Fibroblast of villous mesenchyme (primary cell): ENCODE data around the gene GRM4. TPM values are rescaled to one million over a fixed set of nuclear protein-coding genes. Genes with fewer than 3 reads are reported as not detected.

Source experiments
- DNase-seq: peaks from one replicate; pipeline ENCODE4 v3.0.0-alpha.2; 2010; ENCODE audit warnings: low read depth
- H3K4me3 ChIP-seq: 2 replicates; pipeline ENCODE4 v1.5.1; 2011; ENCODE audit warnings: low read depth, mild to moderate bottlenecking, low read length
- total RNA-seq: library from RNA; depleted of rRNA; stranded (reverse); fragments of >200 nt; gene quantifications from 2 replicates; pipeline ENCODE4 v1.2.3, GENCODE V29; 2012
- TF ChIP-seq, protein P1 (sequence below): IDR thresholded peaks from 2 replicates; pipeline ENCODE4 v1.5.1; 2012; ENCODE audit warnings: low read depth, mild to moderate bottlenecking, low read length; ENCODE audit not compliant: insufficient read depth

GRM4 gene
- total RNA-seq, 1 donor: under 0.01 TPM

DNA sequence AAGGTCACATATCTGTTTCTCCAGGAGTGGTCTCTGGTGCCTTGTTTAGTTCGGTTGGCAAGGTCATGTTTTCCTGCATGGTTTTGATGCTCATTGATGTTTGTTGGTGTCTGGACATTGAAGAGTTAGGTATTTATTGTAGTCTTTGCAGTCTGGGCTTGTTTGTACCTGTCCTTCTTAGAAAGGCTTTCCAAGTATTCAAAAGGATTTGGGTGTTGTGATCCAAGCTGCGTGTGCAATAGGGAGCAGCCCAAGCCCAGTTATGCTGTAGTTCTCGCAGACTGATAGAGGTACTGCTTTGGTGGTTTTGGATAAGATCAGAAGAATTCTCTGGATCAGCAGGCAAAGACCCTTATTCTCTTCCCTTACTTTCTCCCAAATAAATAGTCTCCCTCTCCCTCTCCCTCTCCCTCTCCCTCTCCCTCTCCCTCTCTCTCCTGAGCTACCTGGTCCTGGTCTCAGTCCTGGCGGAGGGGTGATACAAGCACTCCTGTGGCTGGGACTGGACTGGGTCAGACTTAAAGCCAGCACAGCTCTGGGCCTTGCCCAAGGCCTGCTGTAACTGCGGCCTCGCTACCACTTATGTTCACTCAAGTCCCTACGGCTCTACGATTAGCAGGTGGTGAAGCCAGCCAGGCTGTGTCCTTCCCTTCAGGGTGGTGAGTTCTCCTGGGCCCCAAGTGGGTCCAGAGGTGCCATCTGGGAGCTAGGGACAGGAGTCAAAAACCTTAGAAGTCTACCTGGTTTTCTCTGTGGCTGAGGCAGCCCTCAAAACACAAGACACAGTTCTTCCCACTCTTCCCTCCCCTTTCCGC lies 27.3 kb upstream of the GRM4 start:
- TF ChIP-seq, protein P1, sequence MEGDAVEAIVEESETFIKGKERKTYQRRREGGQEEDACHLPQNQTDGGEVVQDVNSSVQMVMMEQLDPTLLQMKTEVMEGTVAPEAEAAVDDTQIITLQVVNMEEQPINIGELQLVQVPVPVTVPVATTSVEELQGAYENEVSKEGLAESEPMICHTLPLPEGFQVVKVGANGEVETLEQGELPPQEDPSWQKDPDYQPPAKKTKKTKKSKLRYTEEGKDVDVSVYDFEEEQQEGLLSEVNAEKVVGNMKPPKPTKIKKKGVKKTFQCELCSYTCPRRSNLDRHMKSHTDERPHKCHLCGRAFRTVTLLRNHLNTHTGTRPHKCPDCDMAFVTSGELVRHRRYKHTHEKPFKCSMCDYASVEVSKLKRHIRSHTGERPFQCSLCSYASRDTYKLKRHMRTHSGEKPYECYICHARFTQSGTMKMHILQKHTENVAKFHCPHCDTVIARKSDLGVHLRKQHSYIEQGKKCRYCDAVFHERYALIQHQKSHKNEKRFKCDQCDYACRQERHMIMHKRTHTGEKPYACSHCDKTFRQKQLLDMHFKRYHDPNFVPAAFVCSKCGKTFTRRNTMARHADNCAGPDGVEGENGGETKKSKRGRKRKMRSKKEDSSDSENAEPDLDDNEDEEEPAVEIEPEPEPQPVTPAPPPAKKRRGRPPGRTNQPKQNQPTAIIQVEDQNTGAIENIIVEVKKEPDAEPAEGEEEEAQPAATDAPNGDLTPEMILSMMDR: no peak
- DNase-seq: no peak
- no peak overlapping the region for H3K4me3 ChIP-seq

DNA sequence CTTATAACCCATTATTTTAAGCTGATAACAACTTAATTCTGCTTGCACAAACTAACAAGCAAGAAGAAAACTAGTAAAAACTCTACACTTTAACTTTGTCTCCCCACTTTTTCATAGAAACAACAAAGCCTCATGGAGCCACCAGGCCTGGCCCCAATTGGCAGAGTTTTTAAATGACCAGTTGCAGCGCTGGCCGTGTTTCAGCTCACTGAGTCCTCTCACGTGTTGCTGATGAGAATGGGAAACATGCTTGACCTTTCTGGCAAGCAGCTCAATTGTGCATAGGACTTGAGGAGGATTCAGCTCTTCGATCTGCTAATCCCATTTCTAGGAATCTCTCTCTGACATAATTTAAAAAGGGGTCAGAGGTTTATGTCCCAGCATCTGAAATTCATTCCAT lies 24.5 kb upstream of the GRM4 start:
- no peak overlapping the region for H3K4me3 ChIP-seq
- no peak for DNase-seq
- TF ChIP-seq, protein P1: no peak

DNA sequence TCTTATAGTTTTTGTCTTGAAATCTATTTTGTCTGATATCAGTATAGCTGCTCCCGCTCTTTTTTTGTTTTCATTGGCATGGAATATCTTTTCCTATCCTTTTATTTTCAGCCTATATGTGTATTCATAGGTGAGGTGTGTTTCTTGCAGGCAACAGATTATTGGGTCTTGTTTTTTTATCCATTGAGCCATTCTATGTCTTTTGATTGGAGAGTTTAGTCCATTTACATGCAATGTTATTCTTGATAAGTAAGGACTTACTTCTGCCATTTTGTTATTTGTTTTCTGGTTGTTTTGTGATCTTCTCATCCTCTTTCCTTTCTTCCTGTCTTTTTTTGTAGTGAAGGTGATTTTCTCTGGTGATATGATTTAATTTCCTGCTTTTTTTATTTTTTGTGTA lies 24.0 kb upstream of the GRM4 start:
- no peak overlapping the region for H3K4me3 ChIP-seq
- DNase-seq: no peak

DNA sequence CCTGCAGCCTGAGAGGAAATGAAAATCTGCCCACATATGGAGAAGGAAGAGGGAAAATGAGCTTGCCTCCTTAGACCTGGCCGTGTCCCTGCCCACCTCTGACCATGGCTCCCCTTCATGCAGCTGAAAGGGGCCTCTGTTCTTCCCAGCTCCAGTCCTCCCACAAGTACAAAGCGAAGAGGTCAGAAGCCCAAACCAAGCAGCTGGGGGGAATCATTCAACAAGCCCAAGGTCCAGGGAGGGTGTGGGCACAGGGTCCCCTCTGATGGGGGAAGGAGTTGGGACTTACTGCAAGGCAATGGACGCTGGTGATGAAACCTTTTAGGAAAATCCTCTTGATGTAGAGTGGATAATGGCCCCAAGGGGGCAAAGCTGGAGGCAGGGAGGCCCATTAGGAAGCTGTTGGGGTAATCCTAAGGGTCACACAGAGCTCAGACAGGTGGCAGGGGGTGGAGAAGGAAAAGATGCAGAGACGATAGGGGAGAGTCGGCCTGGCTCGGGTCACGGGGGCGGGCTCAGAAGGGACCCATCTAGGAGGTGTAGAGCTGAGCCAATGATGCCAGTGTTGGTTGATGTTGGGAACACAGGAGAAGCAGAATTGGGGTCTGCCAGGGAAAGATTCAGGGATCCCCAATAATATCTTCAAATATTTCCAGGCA lies 16.1 kb upstream of the GRM4 start:
- DNase-seq: no peak
- TF ChIP-seq, protein P1: no peak
- no peak overlapping the region for H3K4me3 ChIP-seq

More for the DNA sequence above, 24.0 kb upstream of the GRM4 start:
- TF ChIP-seq, protein P1: no peak

DNA sequence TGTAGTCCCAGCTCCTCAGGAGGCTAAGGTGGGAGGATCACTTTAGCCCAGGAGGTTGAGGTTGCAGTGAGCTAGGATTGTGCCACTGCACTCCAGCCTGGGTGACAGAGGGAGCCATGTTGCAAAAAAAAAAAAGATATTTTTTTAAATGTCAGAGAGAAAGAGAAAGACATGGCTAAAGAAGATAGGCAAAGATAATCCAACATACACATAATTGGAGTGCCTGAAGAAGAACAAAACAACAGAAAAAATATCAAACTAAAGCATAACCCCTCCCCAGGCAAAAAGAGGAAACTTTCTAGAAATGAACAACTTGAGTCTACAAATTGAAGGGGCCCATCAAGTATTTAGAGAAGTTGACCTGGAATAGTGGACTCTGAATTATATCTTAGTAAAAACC lies 14.0 kb upstream of the GRM4 start:
- no peak for DNase-seq
- no peak overlapping the region for H3K4me3 ChIP-seq
- TF ChIP-seq, protein P1: no peak

DNA sequence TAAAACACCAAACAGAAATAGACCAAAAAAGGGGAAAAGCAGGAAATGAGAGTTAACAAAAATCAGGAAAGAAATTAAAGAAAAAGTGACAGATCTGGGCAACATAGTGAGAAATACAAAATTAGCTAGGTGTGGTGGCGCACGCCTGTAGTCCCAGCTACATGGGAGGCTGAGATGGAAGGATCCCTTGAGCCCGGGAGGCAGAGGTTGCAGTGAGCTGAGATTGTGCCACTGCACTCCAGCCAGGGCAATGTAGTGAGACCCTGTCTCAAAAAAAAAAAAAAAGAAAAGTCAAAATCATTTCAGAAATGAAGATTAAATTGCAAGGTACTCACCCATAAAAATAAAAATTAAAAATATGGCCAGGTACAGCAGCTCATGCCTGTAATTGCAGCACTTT lies 13.0 kb upstream of the GRM4 start:
- TF ChIP-seq, protein P1: no peak
- DNase-seq: no peak
- H3K4me3 ChIP-seq: no peak overlapping the region
